ENCODE measurements around the gene NIFK. TPM values are rescaled to one million over a fixed set of nuclear protein-coding genes. Genes with fewer than 3 reads are reported as not detected.

NIFK gene
- total RNA-seq, 1 donor from 2014 or later = 22.8 TPM

DNA sequence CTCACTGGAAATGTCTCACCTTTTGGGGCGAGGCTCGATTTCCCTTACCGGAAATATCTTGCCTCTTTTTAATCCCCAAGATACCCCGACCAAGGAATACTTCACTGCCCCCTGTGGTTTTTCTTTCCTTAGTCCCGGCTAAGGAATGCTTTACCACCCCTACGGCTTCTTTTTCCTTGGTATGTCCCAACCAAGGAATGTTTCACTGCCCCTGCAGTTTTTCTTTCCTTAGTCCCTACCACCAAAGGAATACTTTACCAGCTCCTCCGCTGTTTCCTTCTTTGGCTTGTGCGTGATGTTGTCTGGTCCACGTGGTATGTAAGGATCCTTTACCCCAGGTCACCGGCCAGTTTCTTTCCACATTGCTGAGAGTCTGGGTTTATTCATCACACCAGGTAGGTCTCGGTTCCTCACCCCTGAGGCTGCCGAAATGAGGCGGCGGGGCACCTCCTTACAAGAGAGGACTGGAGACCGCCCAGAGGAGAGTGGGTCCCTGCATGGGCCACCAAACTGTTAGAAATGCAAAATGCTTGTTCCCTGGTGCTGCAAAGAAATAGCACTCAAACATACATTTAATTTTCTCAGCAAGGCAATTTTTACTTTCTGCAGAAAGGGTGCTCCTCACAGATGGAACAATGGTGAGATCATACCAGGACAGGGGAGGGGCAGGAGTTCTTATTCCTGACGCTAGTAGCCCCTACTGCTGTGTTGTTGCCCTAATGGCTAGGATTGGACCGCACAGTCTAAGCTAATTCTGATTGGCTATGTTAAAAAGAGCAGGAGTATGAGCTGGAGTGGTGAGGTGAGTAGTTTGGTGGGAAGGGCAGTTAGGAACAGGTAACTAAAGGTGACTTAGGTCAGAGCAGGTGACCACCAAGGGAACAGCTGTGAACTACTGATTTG, 54.0 kb downstream of the NIFK start:
- no peaks in the 10 kb centered on the region for H3K27me3 ChIP-seq (ENCODE audit: low read depth)
- peaks cover 7% of the 10 kb centered on the region for H3K36me3 ChIP-seq
- no peak overlapping the region for H3K27ac ChIP-seq (replicated peaks)
- intact Hi-C loops (cut with micrococcal nuclease) = no loop called here
- no peak for DNase-seq
- TF ChIP-seq, protein P1, sequence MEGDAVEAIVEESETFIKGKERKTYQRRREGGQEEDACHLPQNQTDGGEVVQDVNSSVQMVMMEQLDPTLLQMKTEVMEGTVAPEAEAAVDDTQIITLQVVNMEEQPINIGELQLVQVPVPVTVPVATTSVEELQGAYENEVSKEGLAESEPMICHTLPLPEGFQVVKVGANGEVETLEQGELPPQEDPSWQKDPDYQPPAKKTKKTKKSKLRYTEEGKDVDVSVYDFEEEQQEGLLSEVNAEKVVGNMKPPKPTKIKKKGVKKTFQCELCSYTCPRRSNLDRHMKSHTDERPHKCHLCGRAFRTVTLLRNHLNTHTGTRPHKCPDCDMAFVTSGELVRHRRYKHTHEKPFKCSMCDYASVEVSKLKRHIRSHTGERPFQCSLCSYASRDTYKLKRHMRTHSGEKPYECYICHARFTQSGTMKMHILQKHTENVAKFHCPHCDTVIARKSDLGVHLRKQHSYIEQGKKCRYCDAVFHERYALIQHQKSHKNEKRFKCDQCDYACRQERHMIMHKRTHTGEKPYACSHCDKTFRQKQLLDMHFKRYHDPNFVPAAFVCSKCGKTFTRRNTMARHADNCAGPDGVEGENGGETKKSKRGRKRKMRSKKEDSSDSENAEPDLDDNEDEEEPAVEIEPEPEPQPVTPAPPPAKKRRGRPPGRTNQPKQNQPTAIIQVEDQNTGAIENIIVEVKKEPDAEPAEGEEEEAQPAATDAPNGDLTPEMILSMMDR (IDR thresholded peaks at IDR 0.05; ENCODE audit: borderline replicate concordance) = no peak
- no peak overlapping the region for H3K4me3 ChIP-seq
- peaks cover 58% of the 10 kb centered on the region for H3K9me3 ChIP-seq (replicated peaks)
- no peaks in the 10 kb centered on the region for H3K4me1 ChIP-seq

DNA sequence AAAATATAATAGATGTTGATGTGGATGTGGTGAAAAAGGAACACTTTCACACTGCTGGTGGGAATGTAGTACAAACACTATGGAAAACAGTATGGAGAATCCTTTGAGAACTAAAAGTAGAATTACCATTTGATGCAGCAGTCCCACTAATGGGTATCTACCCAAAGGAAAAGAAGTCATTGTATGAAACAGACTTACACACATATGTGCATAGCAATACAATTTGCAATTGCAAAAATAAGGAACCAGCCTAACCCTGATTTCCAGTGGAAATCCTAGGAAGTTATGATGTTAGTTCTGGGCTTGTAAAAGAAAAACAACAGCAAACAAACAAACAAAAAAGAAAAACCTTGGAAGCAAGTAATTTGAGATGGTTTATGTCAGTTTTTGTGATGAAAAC, 58.8 kb downstream of the NIFK start:
- H3K36me3 ChIP-seq = peaks cover 7% of the 10 kb centered on the region
- H3K9me3 ChIP-seq (replicated peaks) = peaks cover 78% of the 10 kb centered on the region
- TF ChIP-seq, protein P1 (IDR thresholded peaks at IDR 0.05; ENCODE audit: borderline replicate concordance) = no peak
- H3K4me3 ChIP-seq = no peak overlapping the region
- no peaks in the 10 kb centered on the region for H3K4me1 ChIP-seq
- no peak overlapping the region for H3K27ac ChIP-seq (replicated peaks)
- H3K27me3 ChIP-seq (ENCODE audit: low read depth) = no peaks in the 10 kb centered on the region
- intact Hi-C loops (cut with micrococcal nuclease) = no loop called here
- no peak for DNase-seq

Other genes starting within 250 kb of the NIFK start
- gene RNU4ATAC, start 206.0 kb downstream of the NIFK start, total RNA-seq = 7.3 TPM
- 60.1 TPM for gene CLASP1, start 87.4 kb downstream of the NIFK start, total RNA-seq
- 42.6 TPM for gene TSN, start 18.8 kb upstream of the NIFK start, total RNA-seq